ENCODE results near the gene ELL2.

The ELL2 gene
- 40.3 to 192 reads per million in 2 donors for total RNA-seq

DNA sequence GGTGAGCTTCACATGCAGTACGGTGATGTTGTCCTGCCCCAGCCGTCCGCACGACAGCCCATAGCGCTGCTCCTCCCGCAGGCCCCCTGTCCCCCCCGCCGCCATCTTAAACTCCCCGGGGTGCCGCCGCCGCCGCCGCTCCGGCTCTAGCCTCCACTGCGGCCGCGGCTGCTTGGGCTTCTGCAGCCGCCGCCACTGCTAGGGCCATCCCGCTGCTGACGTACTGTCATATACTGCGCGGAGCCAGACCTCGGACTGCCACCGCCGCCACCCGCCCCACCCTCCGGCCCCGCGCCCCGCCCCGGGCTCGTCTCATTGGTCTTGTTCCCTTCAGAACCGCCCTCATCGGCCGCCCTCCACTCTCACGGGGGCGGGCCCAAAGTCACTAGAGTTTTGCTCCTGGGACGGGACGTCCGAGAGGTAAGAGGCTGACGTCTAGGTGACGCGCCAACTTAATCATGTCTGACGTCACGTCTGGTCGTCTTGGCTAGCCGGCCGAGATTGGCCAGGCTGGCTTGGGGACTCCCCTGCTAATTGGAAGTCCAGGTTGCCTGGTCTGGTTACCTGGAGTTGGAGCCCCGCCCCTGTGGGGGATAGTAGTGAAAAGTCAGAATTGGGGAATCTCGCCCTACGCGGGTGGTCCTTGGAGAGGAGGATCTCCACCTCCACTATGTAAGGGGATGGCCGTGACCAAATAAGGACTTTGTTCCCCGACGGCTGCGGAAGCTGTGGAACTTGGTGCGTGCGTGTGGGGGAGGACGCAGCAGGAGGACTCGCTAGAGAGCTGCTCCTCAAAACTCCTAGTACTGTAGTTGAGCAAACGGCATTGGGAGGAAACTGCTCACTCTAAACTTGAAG is at the start of gene ELL2:
ELL2 (minus strand) TSS at position 235 of the 858 bp plus-strand sequence; CDS start at position 105, 130 bp downstream.
- DNase-seq: peak; percentile 91 to 99 (median 97)

DNA sequence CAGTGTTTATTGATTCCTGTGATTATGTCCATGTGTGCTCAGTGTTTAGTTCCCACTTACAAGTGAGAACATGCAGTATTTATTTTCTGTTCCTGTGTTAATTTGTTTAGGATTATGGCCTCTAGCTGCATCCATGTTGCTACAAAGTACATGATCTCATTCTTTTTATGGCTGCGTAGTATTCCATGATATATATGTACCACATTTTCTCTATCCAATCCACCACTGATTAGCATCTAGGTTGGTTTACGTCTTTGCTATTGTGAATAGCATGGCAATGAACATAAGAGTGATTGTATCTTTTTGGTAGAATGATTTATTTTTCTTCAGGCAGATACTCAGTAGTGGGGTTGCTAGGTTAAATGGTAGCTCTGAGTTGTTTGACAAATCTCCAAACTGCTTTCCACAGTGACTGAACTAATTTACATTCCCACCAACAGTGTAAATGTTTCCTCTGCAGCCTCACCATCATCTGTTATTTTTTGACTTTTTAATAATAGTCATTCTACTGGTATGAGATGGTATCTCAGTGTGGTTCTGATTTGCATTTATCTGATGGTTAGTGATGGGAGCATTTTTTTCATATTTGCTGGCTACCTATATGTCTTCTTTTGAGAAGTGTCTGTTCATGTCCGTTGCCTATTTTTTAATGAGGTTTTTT is 47.5 kb upstream of the ELL2 start:
- DNase-seq: no peak

DNA sequence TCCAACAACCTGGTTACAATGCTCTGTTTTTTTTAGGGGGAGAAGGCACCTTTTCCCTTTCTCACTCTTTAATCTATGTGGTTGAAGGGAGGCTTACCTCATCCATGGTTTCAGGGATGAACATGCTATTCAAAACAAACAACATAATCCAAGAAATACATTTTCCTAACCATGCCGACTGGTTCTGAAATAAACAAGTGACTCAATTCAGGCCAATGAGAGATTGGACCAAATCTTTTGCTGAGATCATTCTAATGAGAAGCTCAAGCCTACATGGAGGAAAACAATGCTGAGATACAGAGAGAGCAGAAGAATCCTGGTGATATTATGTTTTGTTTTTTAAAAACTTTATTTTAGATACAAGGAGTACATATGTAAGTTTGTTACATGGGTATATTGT is 46.8 kb upstream of the ELL2 start:
- DNase-seq: no peak

DNA sequence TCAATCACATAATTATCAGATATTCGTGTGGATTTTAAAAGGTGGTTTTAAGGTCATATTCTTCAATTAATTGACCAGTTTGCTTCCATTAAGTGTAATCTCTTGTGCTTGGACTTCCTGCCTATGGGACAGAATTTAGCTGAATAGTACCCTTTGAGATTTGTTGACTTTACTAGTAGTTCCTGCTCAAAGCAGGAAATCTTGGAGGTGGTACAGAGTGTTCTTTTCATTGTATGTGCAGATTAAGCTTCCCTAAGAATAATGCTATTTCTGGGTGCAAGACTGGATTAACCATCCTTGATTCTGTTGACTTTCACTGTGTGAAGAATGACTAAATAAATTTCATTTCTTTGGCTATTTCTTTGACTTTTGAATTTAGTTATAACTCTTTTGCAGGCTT is 45.4 kb upstream of the ELL2 start:
- no peak for DNase-seq

DNA sequence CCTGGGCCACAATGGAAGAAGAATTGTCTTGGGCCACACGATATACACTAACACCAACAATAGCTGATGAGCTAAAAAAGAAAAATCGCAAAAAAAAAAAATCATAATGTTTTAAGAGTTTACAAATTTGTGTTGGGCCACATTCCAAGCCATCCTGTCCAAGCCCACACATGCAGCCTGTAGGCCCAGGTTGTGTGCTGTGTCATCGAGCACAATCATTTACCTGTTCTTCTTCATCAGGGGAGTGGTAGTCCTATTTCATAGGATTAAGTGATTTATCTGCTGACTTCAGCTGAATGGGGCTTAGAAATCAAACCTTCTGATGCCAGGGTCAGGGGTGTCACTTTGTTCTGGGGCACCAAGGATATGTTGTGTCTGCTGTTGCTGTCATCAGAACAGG is 44.6 kb upstream of the ELL2 start:
- no peak for DNase-seq

DNA sequence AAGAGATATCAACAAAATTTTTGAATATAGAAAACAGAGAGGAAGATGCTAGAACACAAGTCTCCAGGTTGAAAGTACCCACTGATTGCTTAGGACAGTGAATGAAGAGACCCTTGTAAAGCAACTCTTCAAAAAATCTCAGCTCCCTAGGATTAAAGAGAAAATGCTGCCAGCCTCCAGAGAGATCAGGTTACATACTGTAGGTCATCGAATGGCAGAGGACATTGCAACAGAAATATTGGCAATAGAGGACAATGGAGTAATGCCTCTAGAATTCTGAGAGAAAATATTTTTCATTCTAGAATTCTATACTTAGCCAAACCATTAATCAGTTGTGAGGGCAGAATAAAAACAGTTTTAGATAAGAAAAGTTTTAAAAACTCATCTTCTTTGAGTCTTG is 43.1 kb upstream of the ELL2 start:
- DNase-seq: no peak

DNA sequence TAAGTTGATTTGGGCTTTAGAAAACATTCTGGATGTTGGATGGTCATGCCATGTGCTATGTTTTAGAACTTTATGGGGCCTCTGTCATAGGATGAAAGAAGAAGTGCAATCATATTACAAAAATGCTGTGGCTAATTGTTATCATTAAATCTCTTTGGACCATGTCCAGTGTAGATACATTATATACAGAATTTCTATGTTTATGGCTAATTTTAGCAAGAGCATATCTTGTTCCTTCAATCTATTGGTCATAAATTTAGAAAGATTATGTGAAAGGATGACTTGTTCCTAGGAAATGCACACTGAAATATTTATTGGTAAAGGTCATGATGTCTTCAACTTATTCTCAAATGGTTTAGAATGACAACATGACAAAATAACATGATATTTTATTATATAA is 42.4 kb upstream of the ELL2 start:
- no peak for DNase-seq

DNA sequence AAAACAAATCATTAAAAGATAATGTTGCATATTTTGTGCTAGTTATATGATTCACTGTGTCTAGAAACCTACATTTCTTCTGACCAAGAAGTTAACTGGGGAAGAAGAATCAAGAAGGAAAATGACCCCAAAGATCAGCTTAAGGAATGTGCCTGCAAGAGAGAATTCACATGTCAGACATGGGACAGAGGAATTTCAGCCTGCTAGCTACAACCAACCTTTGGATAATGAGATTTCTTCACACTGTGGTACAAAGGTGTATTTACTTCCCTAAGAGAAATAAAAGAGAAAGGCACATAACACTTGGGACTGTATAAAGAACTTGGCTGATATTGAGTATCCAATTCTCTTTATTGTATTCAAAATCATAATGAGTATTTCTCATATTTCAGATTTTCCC is 39.6 kb upstream of the ELL2 start:
- DNase-seq: no peak

DNA sequence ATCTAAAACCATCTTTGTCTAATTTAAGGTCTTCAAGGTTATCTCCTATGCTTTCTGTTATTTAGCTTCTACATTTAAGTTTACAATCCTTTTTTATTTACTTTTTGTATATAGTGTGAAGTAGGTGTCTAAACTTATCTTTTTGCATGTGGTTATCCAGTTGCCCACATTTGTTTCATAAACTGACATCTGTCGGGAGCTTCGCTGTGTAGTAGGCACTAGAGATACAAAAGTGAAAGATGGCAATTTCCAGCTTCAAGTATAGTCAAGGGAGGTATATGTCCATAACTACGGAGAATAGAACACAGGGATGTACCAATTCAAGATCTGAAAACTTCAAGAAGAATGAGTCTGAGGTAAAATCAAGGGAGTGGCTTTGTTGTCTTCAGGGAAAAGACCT is 38.7 kb upstream of the ELL2 start:
- peak in 1 of 5 experiments; percentile 3 for DNase-seq

DNA sequence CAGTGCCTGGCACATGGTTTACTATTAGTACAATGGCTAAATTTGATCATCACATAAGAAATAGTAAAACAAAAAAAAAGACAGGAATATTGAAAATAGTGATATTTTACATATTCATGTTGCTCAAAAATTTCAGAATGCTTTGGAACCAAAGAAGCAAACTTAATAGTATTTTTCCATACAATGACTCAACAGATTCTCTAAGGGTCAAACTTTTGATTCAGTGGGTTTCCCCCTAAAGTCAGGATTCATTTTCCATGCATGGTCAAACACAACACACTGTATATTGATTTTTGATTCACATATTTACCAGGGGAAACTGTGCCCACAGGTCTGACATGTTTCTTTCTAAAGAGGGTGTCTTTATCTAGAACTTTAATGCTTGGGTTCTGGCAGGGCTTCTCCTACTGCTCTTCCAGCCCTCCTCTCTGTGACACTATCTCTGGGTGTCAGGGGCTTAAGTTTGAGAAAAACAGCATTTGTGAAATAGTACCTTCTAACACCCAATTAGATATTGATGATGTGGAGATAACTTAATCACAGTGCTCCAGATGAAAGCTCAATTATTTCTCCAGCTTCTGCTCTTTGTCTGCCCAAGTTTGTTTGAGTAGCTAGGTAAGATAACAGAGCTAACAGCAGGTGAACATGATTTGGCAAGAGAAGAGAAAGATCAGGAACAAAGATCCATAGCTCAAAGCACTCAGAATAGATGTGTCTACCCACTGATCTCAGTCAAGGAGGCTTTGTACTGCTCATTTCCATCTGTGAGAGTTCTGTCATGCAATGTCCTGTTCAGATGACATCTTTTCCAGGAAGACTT is 35.5 kb upstream of the ELL2 start:
- DNase-seq: no peak

DNA sequence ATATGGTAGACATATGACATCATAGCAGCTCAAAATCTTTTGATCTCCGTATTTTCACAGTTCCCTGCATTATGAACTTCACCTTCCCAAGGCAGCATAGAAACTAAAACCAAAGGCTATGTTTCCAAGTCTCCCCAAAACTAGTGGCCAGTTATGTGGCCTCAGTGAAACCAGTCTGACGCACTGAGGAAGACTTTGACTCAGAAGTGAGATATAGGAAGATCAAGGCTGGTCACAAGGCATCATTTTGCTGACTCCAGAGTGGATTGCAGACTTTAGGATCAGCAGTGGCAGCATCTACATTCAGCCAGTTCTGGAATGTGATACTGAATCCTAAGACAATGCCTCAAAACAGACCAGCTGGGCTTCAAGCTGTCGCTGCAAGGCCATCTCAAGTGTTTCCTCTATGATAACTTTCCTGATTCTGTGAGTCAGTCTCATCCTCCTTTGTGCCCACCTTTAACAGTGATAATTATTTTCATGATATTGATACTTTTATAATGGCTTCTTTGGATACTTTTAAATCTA is 34.4 kb upstream of the ELL2 start:
- DNase-seq: no peak

DNA sequence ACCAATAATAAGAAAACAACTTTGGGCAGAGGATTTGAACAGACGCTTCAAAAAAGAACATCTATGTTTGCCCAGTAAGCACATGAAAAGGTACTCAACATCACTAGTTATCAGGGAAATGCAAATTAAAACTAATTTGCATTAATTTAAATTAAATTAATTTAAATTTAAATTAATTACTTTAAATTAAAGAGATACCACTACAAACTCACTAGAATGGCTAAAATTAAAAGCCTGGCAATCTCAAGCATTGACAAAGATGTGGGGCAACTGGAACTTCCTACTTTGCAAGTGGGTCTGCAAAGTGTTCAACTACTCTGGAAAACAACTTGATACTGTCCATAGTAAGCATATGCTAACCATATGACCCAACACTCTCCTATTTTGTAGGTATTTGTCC is 32.1 kb upstream of the ELL2 start:
- DNase-seq: no peak

DNA sequence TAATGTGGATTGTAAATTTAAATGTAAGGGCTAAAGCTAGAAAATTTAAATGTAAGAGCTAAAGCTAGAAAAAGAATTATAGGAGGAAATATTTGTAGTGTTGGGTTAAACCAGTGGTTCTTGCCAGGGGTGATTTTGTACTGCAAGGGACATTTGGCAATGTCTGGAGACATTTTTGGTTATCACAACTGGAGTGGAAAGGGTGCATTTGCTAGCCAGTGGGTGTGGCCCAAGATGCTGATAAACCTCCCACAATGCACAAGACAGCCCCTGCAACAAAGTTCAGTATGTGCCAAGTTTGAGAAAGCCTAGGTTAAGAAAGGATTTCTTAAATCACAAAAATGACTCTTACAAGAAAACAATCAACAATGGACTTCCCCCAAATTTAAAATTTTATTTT is 31.6 kb upstream of the ELL2 start:
- DNase-seq: no peak

DNA sequence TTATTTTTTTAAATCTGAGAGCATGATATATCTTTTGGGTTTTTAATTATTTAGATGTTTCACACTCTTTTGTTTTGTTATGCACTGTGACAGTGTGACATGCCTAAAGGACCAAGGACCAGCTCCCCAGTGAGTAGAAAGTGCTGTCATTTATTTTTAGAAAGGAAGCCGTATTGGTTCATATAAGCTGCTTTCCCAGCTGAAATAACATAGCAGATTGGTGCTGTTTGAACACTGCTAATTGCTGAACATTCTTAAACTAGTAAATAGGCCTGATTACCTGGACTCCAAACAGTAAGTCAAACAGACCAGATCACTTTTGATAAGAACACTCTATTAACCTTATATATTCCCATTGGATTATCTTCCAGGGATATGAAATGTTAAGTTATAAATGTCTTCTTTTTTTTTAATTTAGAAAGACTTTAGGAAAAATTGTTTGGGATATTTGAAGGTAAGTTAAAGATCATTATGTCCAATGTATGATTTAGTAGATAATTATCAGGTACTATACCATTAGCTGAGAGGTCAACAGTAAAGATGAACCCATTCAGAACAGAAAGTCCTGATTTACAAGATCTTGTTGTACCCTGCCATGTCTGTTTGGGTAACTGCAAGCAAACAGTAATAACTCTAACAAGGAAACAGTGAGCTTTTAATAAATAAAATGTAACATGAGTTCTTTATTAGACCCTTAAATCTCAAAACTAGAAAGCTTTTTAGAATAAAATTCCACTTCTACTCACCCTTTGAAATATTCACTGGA is 27.8 kb upstream of the ELL2 start:
- no peak for DNase-seq

DNA sequence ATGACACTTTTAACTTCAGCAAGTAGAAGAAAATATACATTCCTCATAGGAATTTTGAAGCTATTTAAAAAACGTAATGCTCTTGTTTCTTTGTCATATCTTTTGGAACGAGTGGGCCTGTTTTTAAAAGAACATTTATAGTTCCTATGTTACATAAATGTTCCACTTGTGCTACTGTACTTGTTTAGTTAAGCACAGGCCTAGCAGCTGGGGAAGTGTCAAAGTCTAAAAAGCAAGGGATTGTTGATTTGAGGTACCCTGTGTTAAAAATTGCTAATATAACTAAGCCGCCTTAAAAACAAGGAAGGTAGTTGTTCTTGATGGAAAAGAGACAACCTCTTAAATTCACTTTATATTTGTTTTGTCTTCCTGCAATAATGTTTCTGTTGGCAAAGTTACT is 27.2 kb upstream of the ELL2 start:
- no peak for DNase-seq

DNA sequence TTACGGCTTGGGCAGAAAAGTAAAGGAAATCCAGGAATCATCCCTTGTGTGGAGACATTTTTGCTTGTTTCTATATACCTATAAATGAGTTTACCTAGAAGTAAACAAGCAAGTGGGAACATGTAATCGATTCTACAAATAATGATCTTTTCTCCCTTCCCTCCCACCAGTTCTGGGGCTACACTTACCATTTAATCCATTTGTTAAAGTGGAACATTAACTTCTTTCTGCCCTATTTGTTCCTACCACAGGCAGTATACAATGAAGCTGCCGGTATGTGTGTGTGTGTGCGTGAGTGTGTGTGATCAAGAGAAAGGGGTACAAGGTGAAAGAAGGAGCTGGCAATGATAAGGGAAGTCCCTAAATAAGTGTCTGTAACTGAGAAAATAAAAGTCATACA is 26.4 kb upstream of the ELL2 start:
- DNase-seq: no peak

DNA sequence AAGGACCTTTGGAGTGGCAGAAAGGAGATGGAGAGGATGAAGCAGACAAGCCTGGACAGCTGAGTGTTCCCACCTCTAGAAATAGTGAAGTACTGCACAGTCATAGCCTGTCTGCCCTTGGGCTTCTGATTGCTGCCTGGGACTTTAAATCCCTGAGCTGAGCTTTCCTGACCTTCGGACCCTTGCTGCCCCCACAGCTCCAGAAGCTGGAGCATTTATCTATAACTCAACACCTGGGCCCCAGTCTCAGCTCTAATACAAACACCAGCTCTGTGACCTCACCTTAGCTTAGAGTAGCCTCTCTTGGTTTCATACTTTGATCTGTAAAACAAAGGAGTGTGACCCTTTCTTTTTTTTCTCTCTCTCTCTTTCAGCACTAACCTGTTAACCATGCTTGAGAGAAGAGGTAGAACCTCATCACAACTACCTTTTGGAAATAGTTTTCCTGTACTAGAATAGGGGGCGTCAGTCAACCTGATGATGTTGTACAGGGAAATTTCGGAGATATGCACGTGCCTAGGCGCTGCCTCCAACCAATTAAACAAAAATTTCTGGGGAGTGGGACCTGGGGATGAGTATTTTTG is 25.4 kb upstream of the ELL2 start:
- DNase-seq: no peak

DNA sequence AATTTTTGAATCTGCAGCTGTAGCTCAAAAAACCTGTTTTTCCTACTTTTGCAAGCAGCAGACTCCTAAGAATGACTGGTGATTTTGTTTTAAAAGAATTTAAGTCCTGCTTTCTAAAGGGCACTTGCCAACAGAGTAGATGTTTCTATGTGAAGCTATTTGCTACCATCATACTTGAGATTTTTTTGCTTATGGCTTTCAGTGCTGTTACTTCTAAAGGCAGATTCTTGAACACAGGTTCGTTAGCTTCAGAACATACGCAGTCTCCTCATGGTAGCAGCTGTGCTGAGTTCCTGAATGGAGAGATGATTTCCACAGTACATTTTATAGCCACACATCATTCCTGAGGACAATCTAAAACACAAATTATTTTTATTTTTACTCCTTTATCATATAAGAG is 24.4 kb upstream of the ELL2 start:
- DNase-seq: no peak

DNA sequence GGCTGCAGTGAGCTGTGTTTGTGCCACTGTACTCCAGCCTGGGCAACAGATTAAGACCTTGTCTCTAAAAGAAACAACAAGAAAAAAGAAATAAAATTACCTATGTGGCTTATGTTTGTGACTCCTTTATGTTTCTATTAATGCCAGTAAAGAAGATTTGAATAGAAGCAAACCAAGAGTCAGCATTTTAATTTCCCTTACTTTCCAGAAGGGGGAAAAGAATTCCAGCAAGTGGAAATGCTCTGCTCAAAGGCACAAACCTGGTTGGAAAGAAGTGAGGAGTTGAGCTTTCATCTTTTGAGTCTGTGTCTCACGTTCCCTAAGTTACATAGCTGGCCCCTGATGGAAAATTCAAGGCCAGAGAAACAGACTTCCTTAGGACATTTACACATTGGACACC is 23.6 kb upstream of the ELL2 start:
- no peak for DNase-seq

DNA sequence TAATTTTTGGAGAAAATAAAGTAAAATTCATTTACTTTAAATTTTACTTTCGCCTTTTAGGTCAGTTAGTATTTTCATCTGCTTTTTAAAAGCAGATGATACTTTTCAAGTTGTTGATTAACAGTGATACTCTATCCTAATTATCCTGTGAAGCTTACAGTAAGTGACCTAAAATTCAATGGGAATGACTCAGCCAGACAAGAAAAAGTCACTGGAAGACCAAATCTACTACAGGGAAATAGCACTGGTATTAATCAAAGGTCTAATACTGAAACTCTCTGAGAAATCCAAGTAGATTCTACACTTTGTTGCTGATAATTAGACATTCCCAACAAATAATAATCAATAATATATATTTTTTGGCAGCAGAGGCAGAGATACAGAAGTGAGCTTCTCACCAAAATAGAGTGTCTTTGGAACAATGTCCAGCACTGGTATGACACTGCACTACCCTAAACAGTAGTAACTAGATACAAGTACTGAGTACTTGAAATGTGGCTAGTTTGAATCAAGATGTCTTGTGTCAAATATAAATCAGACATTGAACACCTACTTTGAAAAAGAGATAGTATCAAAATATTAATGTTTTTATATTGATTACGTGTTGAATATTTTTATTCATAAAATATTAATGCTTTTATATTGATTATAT is 22.8 kb upstream of the ELL2 start:
- no peak for DNase-seq

DNA sequence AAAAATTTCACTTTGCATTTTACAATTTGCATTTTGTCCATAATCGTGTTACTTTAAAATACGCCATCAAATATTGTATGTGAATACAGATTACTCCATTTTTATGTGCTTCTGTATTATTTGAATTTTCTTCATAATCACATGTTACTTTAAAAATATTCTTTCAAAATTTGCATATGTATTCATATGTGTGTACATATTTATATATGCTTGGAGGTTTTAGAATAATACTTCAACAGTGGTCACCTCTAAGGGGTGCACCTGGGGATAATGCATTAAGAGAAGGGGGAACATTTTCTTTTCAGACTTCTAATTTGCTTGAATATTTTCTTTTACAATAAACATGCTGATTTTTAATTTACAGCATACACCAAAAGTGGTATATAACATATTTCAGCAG is 21.9 kb upstream of the ELL2 start:
- no peak for DNase-seq

DNA sequence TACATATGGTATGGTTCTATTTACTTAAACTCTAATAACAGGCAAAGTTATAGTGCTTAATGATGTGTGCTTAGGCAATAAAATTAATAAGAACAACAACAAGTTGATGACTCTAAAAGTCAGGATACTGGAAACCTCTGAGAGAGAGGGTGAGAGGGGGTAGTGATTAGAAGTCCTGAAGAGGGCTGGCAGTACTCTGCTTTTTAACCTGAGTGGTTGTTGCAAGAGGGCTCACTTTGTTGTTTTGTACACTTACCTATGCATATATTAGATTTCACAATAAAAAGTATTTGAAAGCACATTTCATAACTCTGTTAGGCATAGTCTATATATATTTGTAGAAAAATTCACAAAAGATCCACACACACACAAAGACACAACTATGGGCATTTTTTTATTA is 21.4 kb upstream of the ELL2 start:
- no peak for DNase-seq

All from T-helper 2 cell (primary cell).